Neuron (in vitro differentiated cells): ENCODE results near the gene FGF14.

Experiments
- H2AFZ ChIP-seq: one replicate; pipeline ENCODE4 v1.6.1; 2013; ENCODE audit warnings: low read depth, mild to moderate bottlenecking, inconsistent platforms, low read length, moderate library complexity
- H3K27me3 ChIP-seq: one replicate; pipeline ENCODE4 v1.6.1; 2013; ENCODE audit warnings: low read length; ENCODE audit not compliant: insufficient read depth
- H3K36me3 ChIP-seq: one replicate; pipeline ENCODE4 v1.6.1; 2013; ENCODE audit warnings: low read length; ENCODE audit not compliant: insufficient read depth
- H3K4me1 ChIP-seq: one replicate; pipeline ENCODE4 v1.6.1; 2013; ENCODE audit warnings: low read length; ENCODE audit not compliant: insufficient read depth
- H3K4me3 ChIP-seq: 2 replicates; pipeline ENCODE4 v1.5.1; 2013; ENCODE audit warnings: mild to moderate bottlenecking, low read length, moderate library complexity
- H3K9me3 ChIP-seq: one replicate; pipeline ENCODE4 v1.6.1; 2013; ENCODE audit warnings: low read length

The FGF14 gene

GRCh38 chr13:101709952-101710351 is 691.9 kb downstream of the FGF14 start:
- Histone ChIP-seq H3K4me1 (peaks cover 4% of the 10 kb centered on the region), H3K36me3 (no peaks in the 10 kb centered on the region), H3K27me3 (no peaks in the 10 kb centered on the region), H3K9me3 (no peaks in the 10 kb centered on the region), H2AFZ (no peak overlapping the region), H3K4me3 (no peak overlapping the region)

DNA sequence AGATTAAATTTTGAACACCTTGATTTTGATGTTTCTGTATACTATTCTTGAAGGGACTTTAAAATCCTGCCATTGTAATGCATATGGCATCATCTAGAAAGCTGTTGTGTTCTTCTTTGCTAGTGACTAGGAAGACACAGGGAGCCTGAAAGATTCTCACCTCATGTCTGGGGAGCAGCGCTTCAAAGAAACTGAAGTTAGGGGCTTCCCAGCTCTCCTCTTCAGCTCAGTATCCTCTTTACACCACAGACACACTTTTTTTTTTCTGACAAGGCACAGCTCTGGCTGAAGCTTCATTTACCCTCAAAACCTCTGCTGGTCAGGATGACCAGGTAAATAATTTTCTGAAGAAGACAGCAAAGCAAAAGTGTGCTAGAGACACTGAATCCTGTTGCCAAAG is 693.7 kb downstream of the FGF14 start:
- no peaks in the 10 kb centered on the region for H3K9me3 ChIP-seq
- H3K27me3 ChIP-seq, result no peaks in the 10 kb centered on the region
- H3K36me3 ChIP-seq, result no peaks in the 10 kb centered on the region
- no peak overlapping the region for H2AFZ ChIP-seq
- no peak overlapping the region for H3K4me3 ChIP-seq
- H3K4me1 ChIP-seq, result peaks cover 4% of the 10 kb centered on the region

GRCh38 chr13:101707659-101708058 is 694.2 kb downstream of the FGF14 start:
- Histone ChIP-seq H3K27me3 (no peaks in the 10 kb centered on the region), H2AFZ (no peak overlapping the region), H3K4me1 (peaks cover 4% of the 10 kb centered on the region), H3K9me3 (no peaks in the 10 kb centered on the region), H3K36me3 (no peaks in the 10 kb centered on the region), H3K4me3 (no peak overlapping the region)

GRCh38 chr13:101706651-101707050 is 695.2 kb downstream of the FGF14 start:
- no peaks in the 10 kb centered on the region for H3K27me3 ChIP-seq
- no peak overlapping the region for H3K4me3 ChIP-seq
- peaks cover 4% of the 10 kb centered on the region for H3K4me1 ChIP-seq
- H2AFZ ChIP-seq, result no peak overlapping the region
- no peaks in the 10 kb centered on the region for H3K9me3 ChIP-seq
- no peaks in the 10 kb centered on the region for H3K36me3 ChIP-seq

DNA sequence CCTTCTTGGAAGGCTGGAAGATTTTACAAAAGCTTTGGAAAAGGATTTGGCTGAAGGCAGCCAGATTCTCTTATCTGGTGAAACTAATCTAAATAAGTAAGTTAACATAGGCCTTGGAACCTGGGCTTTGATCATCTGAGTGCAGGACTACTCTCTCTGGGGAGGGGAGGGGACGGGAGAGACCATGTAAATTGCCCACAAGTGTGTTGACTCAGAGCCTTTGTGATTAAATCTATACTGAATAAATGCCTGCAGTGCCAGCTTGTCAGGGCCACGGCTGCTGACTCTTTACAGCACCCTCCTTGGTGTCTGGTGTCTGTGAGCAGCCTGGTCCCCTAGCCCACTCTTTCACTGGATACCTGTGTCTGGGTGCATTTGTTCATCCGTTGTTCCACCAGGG is 698.0 kb downstream of the FGF14 start:
- Histone ChIP-seq H3K9me3 (no peaks in the 10 kb centered on the region), H2AFZ (no peak overlapping the region), H3K36me3 (no peaks in the 10 kb centered on the region), H3K4me3 (no peak overlapping the region), H3K27me3 (no peaks in the 10 kb centered on the region), H3K4me1 (peaks cover 4% of the 10 kb centered on the region)

DNA sequence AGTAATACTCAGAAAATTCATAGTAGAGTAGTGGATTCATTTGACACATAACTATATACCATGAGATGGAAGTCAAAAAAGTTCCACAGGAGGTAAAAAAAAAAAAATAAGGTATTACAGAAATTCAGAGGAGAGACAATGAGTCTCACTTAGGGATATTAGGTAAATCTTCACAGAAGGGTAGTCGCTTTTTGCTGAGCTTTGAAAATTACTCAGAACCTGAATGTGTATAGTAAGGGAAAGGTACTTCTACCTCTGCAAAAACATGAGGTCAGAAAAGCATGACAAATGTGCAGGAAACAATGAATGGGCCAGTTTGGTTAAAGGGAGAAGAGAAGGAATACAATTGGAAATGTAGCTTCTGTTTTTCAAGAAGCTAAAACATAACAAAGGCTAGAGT is 698.8 kb downstream of the FGF14 start:
- Histone ChIP-seq H2AFZ (no peak overlapping the region), H3K4me3 (no peak overlapping the region), H3K9me3 (no peaks in the 10 kb centered on the region), H3K27me3 (no peaks in the 10 kb centered on the region), H3K36me3 (no peaks in the 10 kb centered on the region), H3K4me1 (peaks cover 4% of the 10 kb centered on the region)

DNA sequence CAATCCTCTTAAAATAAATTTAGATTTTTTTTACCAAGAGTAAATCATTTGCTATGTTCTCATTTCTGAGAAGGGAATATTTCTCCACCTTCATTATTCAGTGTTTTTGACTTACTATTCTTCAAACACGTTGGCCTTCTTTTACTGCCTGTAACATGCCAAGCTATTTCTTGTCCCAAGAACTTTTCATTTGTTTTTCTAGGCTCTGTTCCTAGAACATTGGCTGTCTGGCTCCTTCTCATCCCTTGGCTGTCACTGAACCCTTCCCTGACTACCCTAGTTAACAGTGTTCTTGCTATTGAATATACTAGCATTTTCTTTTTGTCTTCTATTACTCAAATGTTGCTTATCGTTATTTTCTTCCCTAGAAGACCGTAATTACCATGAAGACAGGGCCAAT is 701.2 kb downstream of the FGF14 start:
- no peaks in the 10 kb centered on the region for H3K27me3 ChIP-seq
- no peak overlapping the region for H2AFZ ChIP-seq
- no peaks in the 10 kb centered on the region for H3K36me3 ChIP-seq
- H3K4me1 ChIP-seq, result no peaks in the 10 kb centered on the region
- no peak overlapping the region for H3K4me3 ChIP-seq
- no peaks in the 10 kb centered on the region for H3K9me3 ChIP-seq

DNA sequence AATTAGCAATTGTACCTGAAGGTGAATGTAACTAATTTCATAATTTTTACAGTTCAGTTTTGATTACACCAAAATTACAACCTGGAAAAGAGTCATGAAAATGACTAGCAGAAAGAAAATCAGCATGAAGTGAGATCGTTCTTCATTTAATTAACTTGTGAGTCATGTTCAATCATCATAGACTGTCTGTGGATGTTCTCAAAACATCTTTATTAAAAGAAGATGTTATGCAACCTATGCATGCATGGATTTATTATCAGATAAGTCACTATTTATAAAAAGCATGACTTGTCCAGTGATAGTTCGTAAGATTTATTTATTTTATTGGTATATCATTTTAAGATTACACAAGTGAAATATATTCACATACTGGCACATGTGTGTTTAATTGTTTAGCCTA is 703.4 kb downstream of the FGF14 start:
- no peaks in the 10 kb centered on the region for H3K36me3 ChIP-seq
- no peaks in the 10 kb centered on the region for H3K27me3 ChIP-seq
- H3K4me1 ChIP-seq, result no peaks in the 10 kb centered on the region
- no peak overlapping the region for H3K4me3 ChIP-seq
- no peak overlapping the region for H2AFZ ChIP-seq
- no peaks in the 10 kb centered on the region for H3K9me3 ChIP-seq

- H3K4me1 ChIP-seq, result no peaks in the 10 kb centered on the region
- H2AFZ ChIP-seq, result no peak overlapping the region
- no peaks in the 10 kb centered on the region for H3K27me3 ChIP-seq
- no peak overlapping the region for H3K4me3 ChIP-seq
- no peaks in the 10 kb centered on the region for H3K9me3 ChIP-seq
- no peaks in the 10 kb centered on the region for H3K36me3 ChIP-seq
These were observed 704.1 kb downstream of the FGF14 start for GRCh38 chr13:101697745-101698144.

DNA sequence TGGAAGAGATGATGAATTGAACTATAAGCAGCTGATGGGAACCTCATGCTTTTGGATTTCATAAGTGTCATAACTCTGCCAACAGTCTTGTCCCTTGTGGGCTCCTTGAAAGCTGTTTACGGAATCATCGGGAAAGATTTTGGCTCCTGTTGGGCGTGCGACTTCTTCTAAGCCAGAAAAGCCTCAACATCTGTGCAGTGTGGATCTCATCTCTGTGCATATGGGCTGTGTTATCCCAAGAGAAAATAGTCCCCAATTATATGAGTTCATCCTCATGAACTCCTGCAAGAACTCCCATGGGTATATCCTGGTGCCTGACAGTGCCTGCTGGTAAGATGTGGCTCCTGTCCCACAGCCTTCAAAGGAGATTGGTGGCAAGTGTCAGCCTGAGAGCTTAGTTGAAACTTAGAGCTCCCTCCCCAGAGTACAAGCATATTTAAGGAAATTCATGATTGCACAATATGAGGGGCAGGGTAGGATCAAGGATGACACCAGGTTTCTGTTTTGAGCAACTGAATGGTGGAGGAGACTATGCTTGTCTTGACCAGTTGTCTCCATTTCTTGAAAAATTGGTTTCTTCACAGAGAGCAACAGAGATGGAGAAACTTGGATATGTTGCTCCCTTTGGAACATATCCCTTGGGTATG is 705.9 kb downstream of the FGF14 start:
- Histone ChIP-seq H3K27me3 (no peaks in the 10 kb centered on the region), H3K9me3 (no peaks in the 10 kb centered on the region), H3K4me1 (no peaks in the 10 kb centered on the region), H3K36me3 (no peaks in the 10 kb centered on the region), H2AFZ (no peak overlapping the region), H3K4me3 (no peak overlapping the region)

DNA sequence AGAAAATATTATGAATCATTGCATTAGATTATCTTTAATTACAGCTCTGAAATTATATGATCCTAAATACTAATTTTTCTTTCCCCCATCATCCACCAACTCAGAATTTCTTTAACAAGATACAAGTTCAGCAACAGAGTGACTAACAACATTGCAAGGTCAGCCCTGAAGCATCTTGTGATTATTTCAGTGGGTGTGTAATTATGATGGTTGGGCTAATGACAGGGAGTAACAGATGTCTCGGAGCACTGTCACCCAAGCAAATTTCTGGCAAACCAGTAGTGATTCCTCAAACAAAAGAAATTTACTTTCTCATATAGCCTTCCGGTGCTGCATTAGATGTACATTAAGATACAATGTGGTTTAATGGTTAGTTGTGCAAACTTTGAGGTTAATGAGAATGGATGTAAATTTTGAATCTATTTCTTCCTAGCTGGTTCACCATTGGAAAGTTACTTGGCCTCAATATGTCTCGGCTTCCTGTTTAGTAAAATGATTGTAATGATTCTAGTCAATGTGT is 710.4 kb downstream of the FGF14 start:
- H3K4me3 ChIP-seq, result no peak overlapping the region
- H2AFZ ChIP-seq, result no peak overlapping the region
- no peaks in the 10 kb centered on the region for H3K4me1 ChIP-seq
- no peaks in the 10 kb centered on the region for H3K36me3 ChIP-seq
- H3K9me3 ChIP-seq, result no peaks in the 10 kb centered on the region
- H3K27me3 ChIP-seq, result no peaks in the 10 kb centered on the region

GRCh38 chr13:101690871-101691270 is 711.0 kb downstream of the FGF14 start:
- no peaks in the 10 kb centered on the region for H3K36me3 ChIP-seq
- H3K4me1 ChIP-seq, result no peaks in the 10 kb centered on the region
- no peaks in the 10 kb centered on the region for H3K9me3 ChIP-seq

GRCh38 chr13:101686003-101686402 is 715.8 kb downstream of the FGF14 start:
- no peaks in the 10 kb centered on the region for H3K36me3 ChIP-seq
- no peaks in the 10 kb centered on the region for H3K4me1 ChIP-seq
- no peaks in the 10 kb centered on the region for H3K27me3 ChIP-seq
- H2AFZ ChIP-seq, result no peak overlapping the region
- no peak overlapping the region for H3K4me3 ChIP-seq
- no peaks in the 10 kb centered on the region for H3K9me3 ChIP-seq

More at GRCh38 chr13:101690871-101691270, 711.0 kb downstream of the FGF14 start:
- no peaks in the 10 kb centered on the region for H3K27me3 ChIP-seq
- H3K4me3 ChIP-seq, result no peak overlapping the region
- H2AFZ ChIP-seq, result no peak overlapping the region

- H3K4me3 ChIP-seq, result no peak overlapping the region
- H3K4me1 ChIP-seq, result no peaks in the 10 kb centered on the region
- no peaks in the 10 kb centered on the region for H3K9me3 ChIP-seq
- H3K36me3 ChIP-seq, result no peaks in the 10 kb centered on the region
- H2AFZ ChIP-seq, result no peak overlapping the region
- H3K27me3 ChIP-seq, result no peaks in the 10 kb centered on the region
These were observed 720.0 kb downstream of the FGF14 start for GRCh38 chr13:101681834-101682233.
